ENCODE measurements around the gene TSTD1. TPM values are rescaled to one million over a fixed set of nuclear protein-coding genes. Genes with fewer than 3 reads are reported as not detected.

The TSTD1 gene
- total and polyA plus RNA-seq, 10 of the 15 experiments (the other 5 are each of a cell fraction or from before 2014, with no cell fraction given) = 33.3 to 145 (median 89.4) TPM

DNA sequence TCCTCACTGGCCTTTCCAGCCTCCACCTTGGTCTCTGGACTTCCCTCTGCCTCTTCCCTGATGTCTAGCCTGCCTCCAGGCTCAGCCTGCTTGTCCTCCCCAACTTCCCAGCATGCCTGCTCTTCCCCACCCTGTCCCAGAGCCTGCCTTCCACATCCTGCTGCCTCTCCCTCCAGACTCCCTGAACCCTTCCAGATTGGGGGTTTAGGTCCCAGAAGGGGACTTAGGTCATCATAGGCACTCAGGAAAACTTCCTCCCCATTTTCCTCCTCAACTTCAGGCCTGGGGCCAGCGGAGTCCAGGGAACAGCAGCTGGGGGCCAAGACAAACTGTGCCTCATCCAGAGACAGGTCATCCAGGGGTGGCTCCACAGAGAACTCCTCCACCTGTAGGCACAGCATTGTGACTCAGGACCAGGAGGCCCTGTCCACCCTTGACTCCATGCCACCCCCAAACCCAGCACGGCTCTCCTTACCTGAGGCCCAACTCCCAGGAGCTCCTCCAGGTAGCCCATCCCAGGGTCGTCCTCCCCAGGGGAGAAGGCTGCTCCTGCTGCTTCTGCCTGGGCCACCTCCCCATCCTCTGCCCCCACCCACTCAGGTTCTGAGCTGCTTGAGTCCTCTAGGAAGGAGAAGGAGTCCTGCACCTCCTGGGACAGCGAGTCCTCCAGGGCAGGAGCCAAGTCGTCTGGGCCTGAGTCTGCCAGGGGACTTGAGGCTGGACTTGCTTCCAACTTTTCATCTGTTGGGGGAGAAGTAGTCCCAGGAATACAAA lies 10.4 kb upstream of the TSTD1 start:
- H3K27ac ChIP-seq (ENCODE audit: control insufficient read depth, insufficient read depth) = no peak overlapping the region
- RAD21 ChIA-PET (ENCODE audit: unreplicated experiment) = no interaction called here
- intact Hi-C loops (cut with micrococcal nuclease; ENCODE audit: unreplicated experiment) = loop anchor here (5.0 kb wide), 1 partner anchor 68 kb away; the partner anchor contains the start of genes NIT1 and PFDN2
- DNase-seq (ENCODE audit: low read depth, low spot score) (no peak), ATAC-seq (no peak), FAIRE-seq (no peak)
- TF ChIP-seq EED (IDR thresholded peaks at IDR 0.05; ENCODE audit: low read depth) (no peak), POLR2A (IDR thresholded peaks at IDR 0.05; ENCODE audit: low read depth, low read length) (0 out of 2 replicates have a peak, but pooled peaks have one; percentile 54)
- BruUV-seq (replicated peaks) = no TSS peak
- CTCF ChIA-PET = interaction anchor here (0.6 to 5.4 kb wide), 4 partner anchors 21 to 52 kb away, joined by 3 to 37 read pairs (median 4); no protein-coding TSS in a partner anchor
- in situ Hi-C loops (cut with MboI) = no loop called here
- H3K4me3 ChIP-seq = no peak overlapping the region
- SMC1A ChIA-PET (ENCODE audit: uncharacterized antibody, unreplicated experiment) = interaction anchor here (1.3 to 7.5 kb wide), 2 partner anchors 19 to 52 kb away, joined by 3 to 134 read pairs; partner anchors contain the start of gene ARHGAP30
- no peaks in the 10 kb centered on the region for H4K20me1 ChIP-seq (ENCODE audit: control insufficient read depth, insufficient read depth)
- POLR2A ChIA-PET = interaction anchor here (0.7 to 5.2 kb wide), 4 partner anchors 13 to 28 kb away, joined by 3 to 139 read pairs (median 5); partner anchors contain the start of gene ARHGAP30
- peaks cover 16% of the 10 kb centered on the region for H3K79me2 ChIP-seq (ENCODE audit: control insufficient read depth, insufficient read depth, low read length)
- no peak overlapping the region for H3K9ac ChIP-seq (ENCODE audit: control insufficient read depth, insufficient read depth, low read length)
- WGBS (ENCODE audit: insufficient coverage, insufficient replicate concordance, low lambda C conversion rate, missing lambda C conversion rate) = 98% methylated on average over 5 of the region's 5 CpGs
- no peak overlapping the region for H2AFZ ChIP-seq (ENCODE audit: control insufficient read depth, low read depth, low read length)
- peaks cover 22 to 28% of the 10 kb centered on the region in 2 experiments for H3K36me3 ChIP-seq (ENCODE audit: control insufficient read depth in 2 of 2, insufficient read depth in 2 of 2, low read length in 1 of 2)
- peaks cover 14% of the 10 kb centered on the region for H3K4me1 ChIP-seq (ENCODE audit: control insufficient read depth, insufficient read depth, low read length)
- H3K27me3 ChIP-seq (replicated peaks in 1 of 2; ENCODE audit: control insufficient read depth in 2 of 2, insufficient read depth in 2 of 2, low read length in 1 of 2) = no peaks in the 10 kb centered on the region
- H3K9me3 ChIP-seq (replicated peaks; ENCODE audit: control insufficient read depth, insufficient read depth, low read length) = no peaks in the 10 kb centered on the region
- H3K4me2 ChIP-seq (ENCODE audit: control insufficient read depth, insufficient read depth) = no peak overlapping the region
